HepG2 (cell line): ENCODE data around the gene ASXL1. TPM values are rescaled to one million over a fixed set of nuclear protein-coding genes. Genes with fewer than 3 reads are reported as not detected.

Source experiments
- ATAC-seq: fragments of 200-7000 bp; cut with Tn5 transposase; 3 replicates; pipeline ENCODE4 v1.9.1; 2020; ENCODE audit warnings: mild to moderate bottlenecking, moderate library complexity
- BruUV-seq: library from RNA; stranded (reverse); fragments of 400-500 nt; replicated peaks from 2 replicates; lab custom pipeline; 2021; lab: Mats Ljungman, UMichigan
- CTCF ChIA-PET: fragments of 300-600 bp; formaldehyde crosslinking; extraction: SDS; loops from one replicate; lab custom pipeline; 2021; ENCODE audit warnings: low total read pairs, inconsistent platforms, low intra/inter-chr PET ratio; lab: Yijun Ruan, JAX
- POLR2A ChIA-PET: fragments of 350-600 bp; sonication (Branson Sonifier 250); formaldehyde crosslinking; loops from one replicate; lab custom pipeline; 2020; ENCODE audit warnings: antibody characterized with exemption, inconsistent platforms; lab: Yijun Ruan, JAX
- DNase-seq: peaks from one replicate; pipeline ENCODE4 v3.0.0-alpha.2; 2015; ENCODE audit warnings: low spot score
- FAIRE-seq: peaks from 3 replicates; lab custom pipeline; 2011; peaks lifted over from hg19 to GRCh38; lab: Jason Lieb, UNC
- H2AFZ ChIP-seq: one replicate; pipeline ENCODE4 v1.6.1; 2011; ENCODE audit warnings: low read length, inconsistent platforms
- H3K27ac ChIP-seq: fragments of 300-600 bp; 3 replicates; pipeline ENCODE4 v1.8.0; 2011; ENCODE audit warnings: mixed run types, mild to moderate bottlenecking, mixed read lengths, low read length, inconsistent platforms; ENCODE audit not compliant: insufficient read depth; ENCODE audit errors: extremely low read length
- H3K27me3 ChIP-seq, 2 experiments: fragments of 200-600 bp in 1 of 2; 2 replicates in 1 of 2; 3 replicates in 1 of 2; pipeline versions ENCODE4 v1.6.0 to v1.8.0; 2011; ENCODE audit warnings: low read length in 2 of 2, mild to moderate bottlenecking in 2 of 2, moderate library complexity in 2 of 2, inconsistent platforms in 1 of 2; ENCODE audit not compliant: insufficient read depth in 2 of 2, control insufficient read depth in 1 of 2
- H3K36me3 ChIP-seq, 2 experiments: fragments of 200-600 bp in 1 of 2; replicated peaks in 1 of 2; 2 replicates in 1 of 2; 3 replicates in 1 of 2; pipeline versions ENCODE4 v1.5.1 to v1.8.0; 2011; ENCODE audit warnings: low read length in 2 of 2, inconsistent platforms in 1 of 2; ENCODE audit not compliant: insufficient read depth in 2 of 2, control insufficient read depth in 1 of 2
- H3K4me1 ChIP-seq: 2 replicates; pipeline ENCODE4 v1.5.1; 2012; ENCODE audit warnings: low read length, inconsistent platforms; ENCODE audit not compliant: insufficient read depth
- H3K4me2 ChIP-seq: 2 replicates; pipeline ENCODE4 v1.6.0; 2011; ENCODE audit warnings: low read depth, low read length, inconsistent platforms
- H3K4me3 ChIP-seq, 3 experiments: fragments of 200-600 bp in 1 of 3; sonication (generic), shearing (Covaris generic) in 1 of 3; replicated peaks in 1 of 3; 2 replicates each; pipeline ENCODE4 v1.5.1; 2011 to 2016; ENCODE audit warnings: low read length in 3 of 3, inconsistent platforms in 2 of 3, low read depth in 2 of 3, mild to moderate bottlenecking in 2 of 3, control low read depth in 1 of 3, mixed read lengths in 1 of 3; ENCODE audit not compliant: insufficient read depth in 1 of 3
- H3K79me2 ChIP-seq: one replicate; pipeline ENCODE4 v1.6.1; 2011; ENCODE audit warnings: low read length, inconsistent platforms; ENCODE audit not compliant: insufficient read depth
- H3K9ac ChIP-seq: 2 replicates; pipeline ENCODE4 v1.6.0; 2011; ENCODE audit warnings: mild to moderate bottlenecking, low read depth, low read length, inconsistent platforms; ENCODE audit not compliant: insufficient read depth
- H3K9me3 ChIP-seq: 2 replicates; pipeline ENCODE4 v1.5.1; 2012; ENCODE audit warnings: mild to moderate bottlenecking, low read length
- H4K20me1 ChIP-seq: 2 replicates; pipeline ENCODE4 v1.6.0; 2011; ENCODE audit warnings: inconsistent platforms, mild to moderate bottlenecking, low read length, moderate library complexity; ENCODE audit not compliant: insufficient read depth
- ATF3 ChIP-seq: sonication (generic); formaldehyde crosslinking; IDR thresholded peaks from 2 replicates; pipeline ENCODE4 v1.4.0; 2020; ENCODE audit warnings: missing genetic modification reagents
- DNMT1 ChIP-seq: sonication (generic); formaldehyde crosslinking; IDR thresholded peaks from 2 replicates; pipeline ENCODE4 v1.5.1; 2020; ENCODE audit warnings: mild to moderate bottlenecking, missing genetic modification reagents
- HDAC6 ChIP-seq: fragments of 200-600 bp; sonication (generic); IDR thresholded peaks from 2 replicates; pipeline ENCODE4 v1.7.0; 2017; ENCODE audit warnings: mild to moderate bottlenecking, antibody characterized with exemption, low read length, low read depth
- KLF16 ChIP-seq, 2 experiments: sonication (generic) in 1 of 2; formaldehyde crosslinking in 1 of 2; IDR thresholded peaks; 2 replicates each; pipeline versions ENCODE4 v1.6.1 to v1.8.0; 2016 to 2023; ENCODE audit warnings: missing genetic modification reagents in 2 of 2, missing compliant biosample characterization in 1 of 2
- NCOA1 ChIP-seq: sonication (generic); formaldehyde crosslinking; IDR thresholded peaks from 2 replicates; pipeline ENCODE4 v1.9.0; 2021; ENCODE audit warnings: missing genetic modification reagents
- PATZ1 ChIP-seq: sonication (generic); formaldehyde crosslinking; IDR thresholded peaks from 2 replicates; pipeline ENCODE4 v1.4.0; 2020; ENCODE audit warnings: missing genetic modification reagents
- SRF ChIP-seq: IDR thresholded peaks from 2 replicates; pipeline ENCODE4 v1.6.1; 2011; ENCODE audit warnings: mild to moderate bottlenecking, low read depth, low read length, moderate library complexity
- TAF1 ChIP-seq: sonication (generic); formaldehyde crosslinking; IDR thresholded peaks from 2 replicates; pipeline ENCODE4 v1.4.0; 2020; ENCODE audit warnings: missing genetic modification reagents
- TGIF2 ChIP-seq: IDR thresholded peaks from 2 replicates; pipeline ENCODE4 v1.6.1; 2016; ENCODE audit warnings: control low read depth, missing compliant biosample characterization
- ZNF232 ChIP-seq: sonication (generic); formaldehyde crosslinking; IDR thresholded peaks from 2 replicates; pipeline ENCODE4 v1.4.0; 2020; ENCODE audit warnings: missing genetic modification reagents, borderline replicate concordance
- ZNF549 ChIP-seq: sonication (generic); formaldehyde crosslinking; IDR thresholded peaks from 2 replicates; pipeline ENCODE4 v1.5.0; 2020; ENCODE audit warnings: missing genetic modification reagents
- ZNF589 ChIP-seq: sonication (generic); formaldehyde crosslinking; conservative IDR thresholded peaks from 2 replicates; pipeline ENCODE4 v1.8.0; 2022; ENCODE audit warnings: mild to moderate bottlenecking, moderate library complexity, missing genetic modification reagents
- ZNF670 ChIP-seq: sonication (generic); formaldehyde crosslinking; IDR thresholded peaks from 2 replicates; pipeline ENCODE4 v1.8.0; 2022; ENCODE audit warnings: mild to moderate bottlenecking, missing genetic modification reagents, borderline replicate concordance
- WGBS: methylation state at CpG from one replicate; pipeline ENCODE4 v1.1.6; 2017; ENCODE audit warnings: low lambda C conversion rate; 5-methylcytosine and 5-hydroxymethylcytosine counted together
- in situ Hi-C: cut with HindIII; loops from 2 replicates; pipeline ENCODE4 v1.10.0; 2017; ENCODE audit warnings: low pct_unique_long_range_greater_than_20kb; ENCODE audit not compliant: extremely low pct_ligation_motif_present
- intact Hi-C: fragments of 100-400 bp; cut with micrococcal nuclease; formaldehyde crosslinking; loops from one replicate; pipeline ENCODE4 v1.10.0; 2022; ENCODE audit not compliant: unreplicated experiment
- polyA plus RNA-seq, 8 experiments: library from polyadenylated mRNA; depleted of rRNA in 3 of 8; stranded (reverse) in 7 of 8; unstranded in 1 of 8; fragments of >200 nt; fragmentation: Illumina TruSeq in 4 of 8; extraction: Trizol in 4 of 8; gene quantifications; 2 replicates each; pipeline versions ENCODE4 v1.2.1 to v1.2.3, GENCODE V29; 2011 to 2016; ENCODE audit warnings: low read depth in 4 of 8, missing spikeins in 1 of 8, mixed read lengths in 1 of 8; ENCODE audit not compliant: insufficient read depth in 1 of 8
- total RNA-seq, 5 experiments: library from RNA; depleted of rRNA; stranded (reverse); fragments of >200 nt; fragmentation: Illumina TruSeq; extraction: Trizol; gene quantifications; 2 replicates each; pipeline ENCODE4 v1.2.3, GENCODE V29; 2016; ENCODE audit warnings: low read depth in 1 of 5
- TF ChIP-seq, protein P1 (sequence below), 2 experiments: sonication (generic) in 1 of 2; formaldehyde crosslinking in 1 of 2; IDR thresholded peaks; 2 replicates each; pipeline versions ENCODE4 v1.5.1 to v1.6.1; 2011 to 2020; ENCODE audit warnings: borderline replicate concordance in 1 of 2, low read depth in 1 of 2, low read length in 1 of 2, mild to moderate bottlenecking in 1 of 2, missing genetic modification reagents in 1 of 2, moderate library complexity in 1 of 2

The ASXL1 gene
- total and polyA plus RNA-seq, 2 of the 13 experiments (the other 11 are each of a cell fraction or from before 2014, with no cell fraction given): 62.1 to 74.8 TPM

DNA sequence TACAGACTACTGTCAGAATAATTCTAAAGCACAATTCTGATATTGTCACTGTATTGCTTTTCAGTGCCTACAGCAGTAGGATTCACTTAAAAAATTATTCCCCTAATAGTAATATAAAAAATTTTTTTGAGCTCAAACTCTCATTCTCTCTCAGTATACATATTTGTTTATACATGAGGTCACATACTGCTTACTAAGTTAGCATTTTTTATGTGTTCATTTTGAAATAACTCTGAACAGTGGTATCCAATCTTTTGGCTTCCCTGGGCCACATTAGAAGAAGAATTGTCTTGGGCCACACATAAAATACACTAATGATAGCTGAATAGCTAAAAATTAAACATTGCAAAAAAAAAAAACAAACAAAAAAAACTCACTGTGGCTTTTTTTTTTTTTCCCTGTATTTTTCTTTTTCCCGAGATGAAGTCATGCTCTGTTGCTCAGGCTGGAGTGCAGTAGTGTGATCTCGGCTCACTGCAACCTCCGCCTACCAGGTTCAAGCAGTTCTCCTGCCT, 38.6 kb downstream of the ASXL1 start:
- Histone ChIP-seq H2AFZ (no peak overlapping the region), H4K20me1 (peaks cover 29% of the 10 kb centered on the region; the same call in 1 of the 2 replicates), H3K27me3 (no peaks in the 10 kb centered on the region), H3K9me3 (no peaks in the 10 kb centered on the region), H3K9ac (no peak overlapping the region), H3K27ac (no peak overlapping the region), H3K79me2 (peaks cover 86% of the 10 kb centered on the region), H3K36me3 (peaks cover 16 to 43% of the 10 kb centered on the region in 2 experiments), H3K4me1 (no peaks in the 10 kb centered on the region), H3K4me2 (no peak overlapping the region), H3K4me3 (no peak overlapping the region)
- intact Hi-C loops (no loop called here), in situ Hi-C loops (no loop called here)
- ATAC-seq (no peak), FAIRE-seq (no peak), DNase-seq (no peak)
- TF ChIP-seq DNMT1 (no peak), ZNF589 (CRISPR knock-in tag) (no peak), HDAC6 (no peak), PATZ1 (CRISPR knock-in tag) (no peak)
- CTCF ChIA-PET: no interaction called here
- TSS peak; percentile 18 for BruUV-seq
- POLR2A ChIA-PET: no interaction called here
- WGBS: 88% methylated on average over 3 of the region's 3 CpGs

DNA sequence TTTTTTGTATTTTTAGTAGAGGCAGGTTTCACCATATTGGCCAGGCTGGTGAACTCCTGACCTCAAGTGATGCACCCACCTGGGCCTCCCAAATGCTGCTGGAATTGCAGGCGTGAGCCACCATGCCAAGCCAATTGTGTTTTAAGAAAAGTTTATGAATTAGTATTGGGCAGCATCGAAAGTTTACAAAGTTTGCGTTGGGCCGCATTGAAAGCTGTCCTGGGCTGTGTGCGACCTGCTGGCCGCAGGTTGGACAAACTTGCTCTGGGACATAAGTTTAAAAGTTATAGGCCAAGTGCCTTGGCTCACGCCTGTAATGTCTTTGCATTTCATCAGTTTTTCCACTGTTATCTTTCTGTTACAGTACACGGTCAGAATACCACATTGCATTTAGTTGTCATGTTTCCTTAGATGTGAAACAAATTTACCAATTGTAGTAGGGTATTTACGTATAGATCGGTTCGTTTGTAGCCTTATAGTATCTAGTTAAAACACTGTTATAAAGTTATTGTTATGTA, 39.5 kb downstream of the ASXL1 start:
- Histone ChIP-seq H3K4me2 (no peak overlapping the region), H3K9me3 (no peaks in the 10 kb centered on the region), H3K27ac (no peak overlapping the region), H3K36me3 (peaks cover 19 to 43% of the 10 kb centered on the region in 2 experiments), H3K4me1 (no peaks in the 10 kb centered on the region), H4K20me1 (peaks cover 26% of the 10 kb centered on the region; the same call in 1 of the 2 replicates), H3K9ac (no peak overlapping the region), H2AFZ (no peak overlapping the region), H3K27me3 (no peaks in the 10 kb centered on the region), H3K79me2 (peaks cover 87% of the 10 kb centered on the region), H3K4me3 (no peak overlapping the region)
- ChIA-PET POLR2A (no interaction called here), CTCF (no interaction called here)
- intact Hi-C loops: loop anchor here (2.0 kb wide), 1 partner anchor 29 kb away; no protein-coding TSS in a partner anchor
- WGBS: 94% methylated on average over 11 of the region's 11 CpGs
- ATAC-seq: no peak
- BruUV-seq: no TSS peak
- no peak for FAIRE-seq
- DNase-seq: no peak
- in situ Hi-C loops: no loop called here
- TF ChIP-seq NCOA1 (CRISPR knock-in tag) (no peak), KLF16 (CRISPR knock-in tag; IDR thresholded peaks at IDR 0.05) (no peak), ZNF232 (CRISPR knock-in tag) (no peak), ZNF670 (CRISPR knock-in tag) (no peak), SRF (no peak), ZNF549 (CRISPR knock-in tag) (no peak), ATF3 (CRISPR knock-in tag) (no peak), TAF1 (no peak), TGIF2 (CRISPR knock-in tag) (no peak)
- TF ChIP-seq, protein P1, sequence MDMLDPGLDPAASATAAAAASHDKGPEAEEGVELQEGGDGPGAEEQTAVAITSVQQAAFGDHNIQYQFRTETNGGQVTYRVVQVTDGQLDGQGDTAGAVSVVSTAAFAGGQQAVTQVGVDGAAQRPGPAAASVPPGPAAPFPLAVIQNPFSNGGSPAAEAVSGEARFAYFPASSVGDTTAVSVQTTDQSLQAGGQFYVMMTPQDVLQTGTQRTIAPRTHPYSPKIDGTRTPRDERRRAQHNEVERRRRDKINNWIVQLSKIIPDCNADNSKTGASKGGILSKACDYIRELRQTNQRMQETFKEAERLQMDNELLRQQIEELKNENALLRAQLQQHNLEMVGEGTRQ (IDR thresholded peaks at IDR 0.05; ENCODE audit: low read depth, low read length): no peak
- TF ChIP-seq, protein P1 (CRISPR knock-in tag; IDR thresholded peaks at IDR 0.05; ENCODE audit: borderline replicate concordance): no peak
